Peyer's patch (tissue), 4 donors: ENCODE data around the gene PRKAR1B.
"Not testable (repeated sequence)": the region's sequence is repeated elsewhere in the genome, so short reads cannot be mapped to it uniquely, and the experiment has no call there.

Source experiments
- CTCF ChIP-seq, 6 experiments: fragments of 450-650 bp in 4 of 6; fragments of 200-600 bp in 2 of 6; sonication (generic) in 1 of 6; IDR thresholded peaks; one replicate each; pipeline ENCODE4 v1.5.1; 2017 to 2019; ENCODE audit warnings: antibody characterized with exemption in 6 of 6, mild to moderate bottlenecking in 3 of 6, moderate library complexity in 1 of 6
- POLR2A ChIP-seq, 2 donors: fragments of 450-650 bp; IDR thresholded peaks; one replicate each; pipeline ENCODE4 v1.5.1; 2017; ENCODE audit warnings: antibody characterized with exemption in 2 of 2, mild to moderate bottlenecking in 2 of 2, moderate library complexity in 2 of 2

DNA sequence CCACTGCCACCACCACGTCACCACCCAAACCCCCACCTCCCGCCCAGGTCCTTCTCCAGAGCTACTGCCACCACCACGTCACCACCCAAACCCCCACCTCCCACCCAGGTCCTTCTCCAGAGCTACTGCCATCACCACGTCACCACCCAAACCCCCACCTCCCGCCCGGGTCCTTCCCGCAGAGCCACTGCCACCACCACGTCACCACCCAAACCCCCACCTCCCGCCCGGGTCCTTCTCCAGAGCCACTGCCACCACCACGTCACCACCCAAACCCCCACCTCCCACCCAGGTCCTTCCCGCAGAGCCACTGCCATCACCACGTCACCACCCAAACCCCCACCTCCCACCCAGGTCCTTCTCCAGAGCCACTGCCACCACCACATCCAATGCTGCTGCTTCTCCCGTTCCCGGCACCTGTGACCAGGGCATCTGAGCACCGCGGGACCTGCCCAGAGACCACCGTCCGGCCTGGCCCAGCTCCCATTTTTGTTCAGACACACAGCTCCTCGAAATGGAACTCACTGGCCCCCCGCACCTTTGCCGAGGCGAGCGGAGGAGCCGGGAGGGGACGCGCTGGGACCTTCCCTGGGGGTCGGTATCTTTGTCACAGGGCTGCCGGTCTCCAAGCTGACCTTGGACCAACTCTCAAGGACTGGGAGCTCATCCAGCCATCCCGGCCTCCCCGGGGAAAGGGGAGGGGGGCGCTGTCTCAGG, 174.8 kb downstream of the PRKAR1B start:
- not testable (repeated sequence) for TF ChIP-seq CTCF, POLR2A (IDR thresholded peaks at IDR 0.05)
